Coronary artery (tissue), 2 donors: ENCODE measurements around the gene LMNA.
"Not testable (repeated sequence)": the region's sequence is repeated elsewhere in the genome, so short reads cannot be mapped to it uniquely, and the experiment has no call there.

ENCODE experiments used
- DNase-seq: peaks from one replicate; pipeline ENCODE4 v3.0.0-alpha.2; 2017; ENCODE audit warnings: low spot score
- H3K27ac ChIP-seq, 2 donors: fragments of 200-600 bp; sonication (generic); one replicate each; pipeline ENCODE4 v1.5.1; 2016 to 2019
- H3K4me3 ChIP-seq: fragments of 200-600 bp; sonication (generic); 2 replicates; pipeline ENCODE4 v1.5.1; 2016; ENCODE audit warnings: mild to moderate bottlenecking, moderate library complexity
- TF ChIP-seq, protein P1 (sequence below): fragments of 200-600 bp; sonication (generic); IDR thresholded peaks from one replicate; pipeline ENCODE4 v1.5.1; 2019; ENCODE audit warnings: antibody characterized with exemption

Gene LMNA

DNA sequence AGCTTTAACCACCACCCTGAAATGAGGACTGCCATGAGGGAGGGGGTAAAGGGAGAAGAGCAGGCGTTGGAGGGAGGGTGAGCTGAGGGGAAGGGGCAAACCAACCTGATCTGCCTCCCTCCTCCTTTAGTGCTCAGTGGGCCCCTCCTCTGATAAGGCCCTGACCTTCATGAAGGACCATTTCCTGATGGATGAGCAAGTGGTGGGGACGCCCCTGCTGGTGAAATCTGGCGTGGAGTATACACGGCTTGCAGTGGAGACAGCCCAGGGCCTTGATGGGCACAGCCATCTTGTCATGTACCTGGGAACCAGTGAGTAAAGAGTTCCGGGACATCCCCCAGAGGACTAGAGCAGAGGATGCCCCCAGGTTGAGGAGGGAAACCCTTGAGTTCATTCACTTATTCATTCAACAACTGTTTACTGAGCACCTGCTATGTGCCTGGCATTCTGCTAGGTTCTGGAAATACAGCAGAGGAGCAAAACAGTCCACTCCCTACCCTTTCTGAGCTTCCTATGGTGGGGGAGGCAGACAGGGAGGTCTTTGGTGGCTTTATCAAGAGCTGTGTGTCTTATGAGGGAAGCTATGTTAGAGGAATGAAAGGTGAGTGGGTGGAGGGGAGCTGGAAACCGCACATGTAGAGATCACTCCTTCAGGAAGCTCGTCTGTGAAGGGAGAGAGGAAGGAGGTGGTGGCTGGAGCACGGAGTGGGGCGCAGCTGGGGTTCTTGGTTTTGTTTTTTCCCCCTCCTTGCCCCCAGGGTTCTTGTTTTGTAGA lies 58.4 kb downstream of the LMNA start:
- Histone ChIP-seq H3K27ac (no peak overlapping the region), H3K4me3 (no peak overlapping the region)
- no peak for DNase-seq
- TF ChIP-seq, protein P1, sequence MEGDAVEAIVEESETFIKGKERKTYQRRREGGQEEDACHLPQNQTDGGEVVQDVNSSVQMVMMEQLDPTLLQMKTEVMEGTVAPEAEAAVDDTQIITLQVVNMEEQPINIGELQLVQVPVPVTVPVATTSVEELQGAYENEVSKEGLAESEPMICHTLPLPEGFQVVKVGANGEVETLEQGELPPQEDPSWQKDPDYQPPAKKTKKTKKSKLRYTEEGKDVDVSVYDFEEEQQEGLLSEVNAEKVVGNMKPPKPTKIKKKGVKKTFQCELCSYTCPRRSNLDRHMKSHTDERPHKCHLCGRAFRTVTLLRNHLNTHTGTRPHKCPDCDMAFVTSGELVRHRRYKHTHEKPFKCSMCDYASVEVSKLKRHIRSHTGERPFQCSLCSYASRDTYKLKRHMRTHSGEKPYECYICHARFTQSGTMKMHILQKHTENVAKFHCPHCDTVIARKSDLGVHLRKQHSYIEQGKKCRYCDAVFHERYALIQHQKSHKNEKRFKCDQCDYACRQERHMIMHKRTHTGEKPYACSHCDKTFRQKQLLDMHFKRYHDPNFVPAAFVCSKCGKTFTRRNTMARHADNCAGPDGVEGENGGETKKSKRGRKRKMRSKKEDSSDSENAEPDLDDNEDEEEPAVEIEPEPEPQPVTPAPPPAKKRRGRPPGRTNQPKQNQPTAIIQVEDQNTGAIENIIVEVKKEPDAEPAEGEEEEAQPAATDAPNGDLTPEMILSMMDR = no peak

DNA sequence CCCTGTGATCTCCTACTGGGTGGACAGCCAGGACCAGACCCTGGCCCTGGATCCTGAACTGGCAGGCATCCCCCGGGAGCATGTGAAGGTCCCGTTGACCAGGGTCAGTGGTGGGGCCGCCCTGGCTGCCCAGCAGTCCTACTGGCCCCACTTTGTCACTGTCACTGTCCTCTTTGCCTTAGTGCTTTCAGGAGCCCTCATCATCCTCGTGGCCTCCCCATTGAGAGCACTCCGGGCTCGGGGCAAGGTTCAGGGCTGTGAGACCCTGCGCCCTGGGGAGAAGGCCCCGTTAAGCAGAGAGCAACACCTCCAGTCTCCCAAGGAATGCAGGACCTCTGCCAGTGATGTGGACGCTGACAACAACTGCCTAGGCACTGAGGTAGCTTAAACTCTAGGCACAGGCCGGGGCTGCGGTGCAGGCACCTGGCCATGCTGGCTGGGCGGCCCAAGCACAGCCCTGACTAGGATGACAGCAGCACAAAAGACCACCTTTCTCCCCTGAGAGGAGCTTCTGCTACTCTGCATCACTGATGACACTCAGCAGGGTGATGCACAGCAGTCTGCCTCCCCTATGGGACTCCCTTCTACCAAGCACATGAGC lies 62.2 kb downstream of the LMNA start:
- Histone ChIP-seq H3K27ac (no peak overlapping the region), H3K4me3 (no peak overlapping the region)
- no peak for DNase-seq
- TF ChIP-seq, protein P1 = no peak

DNA sequence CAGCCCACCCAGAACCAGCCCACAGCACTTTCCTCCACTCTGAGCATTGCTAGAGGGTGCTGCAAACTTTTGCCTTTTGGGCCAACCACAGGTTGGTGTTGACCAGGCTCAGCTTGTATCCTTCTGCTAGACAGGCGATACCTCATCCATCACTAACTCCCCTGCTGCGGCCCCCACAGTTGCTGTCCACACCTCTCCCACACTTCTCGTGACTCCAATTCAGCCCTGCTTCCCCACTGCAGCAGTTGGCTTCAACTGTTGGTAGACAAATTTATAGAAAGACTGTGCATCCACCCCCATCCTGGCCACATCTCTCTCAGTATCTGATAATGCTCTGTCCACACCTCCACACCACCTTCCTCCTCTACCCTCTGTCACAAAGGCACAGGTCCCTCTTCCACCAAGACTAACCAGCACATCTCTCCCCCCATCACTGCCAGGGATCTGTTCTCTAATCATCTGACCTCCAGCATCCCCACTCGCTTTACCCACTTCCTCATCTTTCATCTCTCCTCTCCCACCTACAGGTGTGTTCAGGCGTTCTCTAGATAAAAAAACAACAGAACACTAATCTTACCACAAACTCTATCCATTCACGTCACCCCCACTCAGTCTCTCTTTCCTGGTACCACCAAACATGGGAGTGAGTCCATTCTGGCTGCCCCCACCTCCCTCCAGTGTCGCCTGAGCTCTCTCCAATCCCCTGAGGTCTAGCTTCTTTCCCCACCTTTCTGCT lies 63.6 kb downstream of the LMNA start:
- TF ChIP-seq, protein P1 = no peak
- Histone ChIP-seq H3K4me3 (no peak overlapping the region), H3K27ac (no peak overlapping the region)
- DNase-seq = no peak

DNA sequence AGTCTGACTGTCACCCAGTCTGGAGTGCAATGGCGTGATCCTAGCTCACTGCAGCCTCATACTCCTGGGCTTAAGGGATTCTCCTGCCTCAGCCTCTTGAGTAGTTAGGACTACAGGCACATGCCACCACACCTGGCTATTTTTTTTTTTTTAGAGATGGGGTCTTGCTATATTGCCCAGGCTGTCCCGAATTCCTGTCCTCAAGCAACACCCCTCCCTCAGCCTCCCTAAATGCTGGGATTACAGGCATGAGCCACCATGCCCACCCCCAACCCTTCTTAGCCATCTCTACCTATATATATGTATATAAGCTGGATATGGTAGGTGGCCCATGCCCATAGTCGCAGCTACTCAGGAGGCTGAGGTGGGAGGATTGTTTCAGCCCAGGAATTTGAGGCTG lies 66.0 kb downstream of the LMNA start:
- no peak overlapping the region for H3K27ac ChIP-seq
- no peak overlapping the region for H3K4me3 ChIP-seq
- TF ChIP-seq, protein P1 = no peak
- DNase-seq = no peak

DNA sequence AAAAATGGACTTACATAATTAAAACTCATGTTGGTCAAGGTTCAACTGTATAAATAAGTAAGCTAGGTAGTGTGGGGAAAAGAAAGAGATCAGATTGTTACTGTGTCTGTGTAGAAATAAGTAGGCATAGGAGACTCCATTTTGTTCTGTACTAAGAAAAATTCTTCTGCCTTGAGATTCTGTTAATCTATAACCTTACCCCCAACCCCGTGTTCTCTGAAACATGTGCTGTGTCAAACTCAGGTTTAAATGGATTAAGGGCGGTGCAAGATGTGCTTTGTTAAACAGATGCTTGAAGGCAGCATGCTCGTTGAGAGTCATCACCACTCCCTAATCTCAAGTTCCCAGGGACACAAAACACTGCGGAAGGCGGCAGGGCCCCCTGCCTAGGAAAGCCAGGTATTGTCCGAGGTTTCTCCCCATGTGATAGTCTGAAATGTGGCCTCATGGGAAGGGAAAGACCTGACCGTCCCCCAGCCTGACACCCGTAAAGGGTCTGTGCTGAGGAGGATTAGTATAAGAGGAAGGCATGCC lies 66.9 kb downstream of the LMNA start:
- not testable (repeated sequence) for H3K4me3 ChIP-seq, DNase-seq, H3K27ac ChIP-seq

DNA sequence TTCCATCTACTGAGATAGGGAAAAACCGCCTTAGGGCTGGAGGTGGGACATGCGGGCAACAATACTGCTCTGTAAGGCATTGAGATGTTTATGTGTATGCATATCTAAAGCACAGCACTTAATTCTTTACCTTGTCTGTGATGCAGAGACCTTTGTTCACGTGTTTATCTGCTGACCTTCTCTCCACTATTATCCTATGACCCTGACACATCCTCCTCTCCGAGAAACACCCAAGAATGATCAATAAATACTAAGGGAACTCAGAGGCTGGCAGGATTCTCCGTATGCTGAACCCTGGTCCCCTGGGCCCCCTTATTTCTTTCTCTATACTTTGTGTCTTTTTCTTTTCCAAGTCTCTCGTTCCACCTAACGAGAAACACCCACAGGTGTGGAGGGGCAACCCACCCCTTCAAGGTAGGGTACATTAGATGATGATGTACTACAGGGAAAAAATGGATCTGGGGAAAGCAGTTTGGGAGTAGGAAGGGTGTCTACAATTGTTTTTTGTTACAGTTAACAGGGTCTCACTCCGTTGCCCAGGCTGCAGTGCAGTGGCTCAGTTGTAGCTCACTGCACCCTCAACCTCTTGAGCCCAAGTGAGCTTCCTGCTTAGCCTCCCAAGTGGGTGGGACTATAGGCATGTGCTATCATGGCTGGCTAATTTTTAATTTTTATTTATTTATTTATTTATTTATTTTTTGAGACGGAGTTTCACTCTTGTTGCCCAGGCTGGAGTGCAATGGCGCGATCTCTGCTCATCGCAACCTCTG lies 67.7 kb downstream of the LMNA start:
- H3K4me3 ChIP-seq, H3K27ac ChIP-seq, DNase-seq: not testable (repeated sequence)

DNA sequence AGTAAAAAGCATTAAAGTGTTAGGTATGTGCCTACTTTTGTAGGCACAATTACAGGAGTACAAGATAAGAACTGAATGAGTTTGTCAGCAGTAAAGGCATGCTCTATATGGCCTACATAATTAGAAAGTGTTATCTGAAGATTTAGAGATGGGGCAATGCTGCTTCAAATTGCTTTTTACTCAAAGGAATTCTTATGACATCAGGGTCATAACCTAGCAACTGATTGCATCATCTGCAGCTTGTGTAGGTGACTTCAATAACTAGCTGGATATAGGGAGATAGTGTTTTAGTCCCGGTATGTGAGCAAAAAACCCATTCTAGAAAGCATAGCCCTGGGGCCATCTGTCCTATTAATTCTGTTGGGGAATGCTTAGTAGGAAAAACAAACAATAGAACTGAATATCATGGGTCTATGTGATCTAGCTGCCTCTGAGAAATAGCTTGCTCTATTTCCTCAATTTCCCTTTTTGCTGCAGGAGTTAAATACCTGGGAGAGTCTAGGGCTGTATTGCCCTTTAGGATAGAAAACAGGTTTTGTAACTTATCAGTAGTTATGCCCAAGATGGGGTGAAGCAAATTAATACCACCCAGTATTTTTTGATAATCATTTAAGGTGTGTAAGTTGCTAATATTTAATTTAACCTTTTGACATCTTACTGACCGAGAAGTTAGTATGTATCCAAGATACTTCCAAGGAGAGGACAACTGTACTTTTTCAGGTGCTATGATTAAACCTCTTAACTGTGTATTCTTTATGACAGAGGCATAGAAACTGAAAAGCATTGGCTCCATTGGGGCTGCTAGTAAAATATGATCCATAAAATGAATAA lies 72.1 kb downstream of the LMNA start:
- not testable (repeated sequence) for H3K27ac ChIP-seq, DNase-seq, H3K4me3 ChIP-seq
